Measurements from ENCODE around the gene IL10.
A peak's percentile ranks its signal among the peaks of the same experiment; 100 is the strongest.
"Not testable (repeated sequence)": the region's sequence is repeated elsewhere in the genome, so short reads cannot be mapped to it uniquely, and the experiment has no call there.

IL10 gene

DNA sequence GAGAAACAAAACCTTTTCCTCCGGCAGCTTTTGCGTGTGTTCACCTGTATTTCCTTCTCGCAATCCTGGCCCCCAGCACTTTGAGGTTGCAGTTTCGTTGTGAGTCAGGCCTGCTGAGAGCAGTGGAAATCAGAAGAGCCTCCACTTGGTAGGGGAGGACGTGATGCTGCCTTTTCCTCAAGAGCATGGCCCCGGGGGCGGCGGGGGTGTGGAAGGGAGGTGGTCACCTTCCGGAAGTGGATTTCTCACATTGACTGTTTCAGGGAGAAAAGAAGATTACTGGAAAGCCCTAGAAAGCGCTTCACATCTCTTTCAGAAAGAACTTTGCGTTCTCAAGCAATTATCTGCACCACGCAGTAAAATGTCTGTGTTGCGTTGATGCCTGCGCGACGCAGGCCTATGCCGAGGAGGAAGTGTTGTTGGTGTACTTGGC is 12.2 kb upstream of the IL10 start:
- Mint-ChIP-seq H3K4me3 (peak overlapping the region; percentile 79), H3K27ac (peak overlapping the region; percentile 95), H3K4me1 (ENCODE audit: low read depth) (peaks cover 66% of the 10 kb centered on the region)

DNA sequence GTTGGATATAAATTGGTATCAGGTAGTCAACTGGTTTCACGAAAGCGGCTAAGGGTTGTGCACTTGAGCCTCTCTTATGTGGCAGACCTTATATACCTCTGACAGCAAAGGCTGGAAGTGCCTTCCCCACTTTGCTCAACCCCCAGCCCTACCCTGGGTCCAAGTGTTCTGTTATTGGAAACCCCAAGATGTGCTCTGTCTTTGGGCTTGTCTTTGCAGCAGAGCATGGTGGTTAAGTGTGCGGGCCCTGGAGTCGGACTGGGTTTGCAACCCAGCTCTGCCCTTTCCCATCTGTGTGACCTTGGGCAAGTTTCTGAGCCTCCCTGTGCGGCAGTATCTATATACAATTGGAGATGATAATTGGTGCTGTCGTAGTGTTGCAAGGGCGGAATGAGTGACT is 11.2 kb upstream of the IL10 start:
- Mint-ChIP-seq H3K36me3 (peaks cover 2% of the 10 kb centered on the region), H3K9me3 (ENCODE audit: low read depth) (no peaks in the 10 kb centered on the region), H3K4me3 (no peak overlapping the region), H3K27ac (peak overlapping the region; percentile 95), H3K27me3 (no peaks in the 10 kb centered on the region), H3K4me1 (ENCODE audit: low read depth) (peaks cover 66% of the 10 kb centered on the region)

More for the DNA sequence above, 12.2 kb upstream of the IL10 start:
- Mint-ChIP-seq H3K27me3 (no peaks in the 10 kb centered on the region), H3K36me3 (peaks cover 2% of the 10 kb centered on the region), H3K9me3 (ENCODE audit: low read depth) (no peaks in the 10 kb centered on the region)

DNA sequence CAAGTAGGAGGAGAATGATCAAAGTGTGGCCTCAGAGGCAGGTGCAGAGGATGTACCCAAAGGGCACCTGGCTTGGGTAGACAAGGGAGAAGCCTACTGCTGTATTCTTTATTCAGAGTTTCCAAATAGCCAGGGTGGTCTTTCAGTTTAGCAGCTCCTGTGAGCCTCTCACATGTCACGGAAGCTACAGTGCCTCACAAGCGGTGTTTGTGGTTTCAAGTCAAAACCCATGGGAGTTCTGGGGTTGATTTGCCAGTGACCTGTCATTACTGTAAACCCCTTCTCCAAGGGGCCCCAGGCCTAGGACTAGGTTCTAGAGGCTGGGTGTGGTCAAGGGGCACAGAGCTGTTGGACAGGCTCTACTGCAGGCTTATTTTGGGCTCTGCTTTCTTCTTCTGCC is 10.2 kb upstream of the IL10 start:
- Mint-ChIP-seq H3K4me3 (peak overlapping the region; percentile 43), H3K4me1 (ENCODE audit: low read depth) (peaks cover 57% of the 10 kb centered on the region), H3K27ac (no peak overlapping the region), H3K36me3 (peaks cover 2% of the 10 kb centered on the region), H3K27me3 (no peaks in the 10 kb centered on the region), H3K9me3 (ENCODE audit: low read depth) (no peaks in the 10 kb centered on the region)

DNA sequence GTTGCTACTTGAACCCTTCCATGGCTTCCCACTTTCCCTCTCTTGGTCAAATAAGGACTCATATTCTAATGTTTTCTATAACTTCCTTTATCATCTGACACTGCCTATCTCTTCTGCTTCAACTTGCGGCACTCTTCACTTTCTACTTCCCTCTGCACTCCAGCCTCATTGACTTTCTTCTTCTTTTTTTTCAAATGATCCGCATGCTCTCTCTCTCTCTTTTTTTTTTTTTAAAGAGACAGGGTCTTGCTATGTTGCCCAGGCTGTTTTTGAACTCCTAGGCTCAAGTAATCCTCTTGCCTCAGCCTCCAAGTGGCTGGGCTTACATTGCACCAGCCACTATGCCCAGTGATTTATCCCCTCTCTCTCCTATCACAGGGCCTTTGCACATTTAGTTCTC is 7.3 kb upstream of the IL10 start:
- no peaks in the 10 kb centered on the region for H3K9me3 Mint-ChIP-seq (ENCODE audit: low read depth)

DNA sequence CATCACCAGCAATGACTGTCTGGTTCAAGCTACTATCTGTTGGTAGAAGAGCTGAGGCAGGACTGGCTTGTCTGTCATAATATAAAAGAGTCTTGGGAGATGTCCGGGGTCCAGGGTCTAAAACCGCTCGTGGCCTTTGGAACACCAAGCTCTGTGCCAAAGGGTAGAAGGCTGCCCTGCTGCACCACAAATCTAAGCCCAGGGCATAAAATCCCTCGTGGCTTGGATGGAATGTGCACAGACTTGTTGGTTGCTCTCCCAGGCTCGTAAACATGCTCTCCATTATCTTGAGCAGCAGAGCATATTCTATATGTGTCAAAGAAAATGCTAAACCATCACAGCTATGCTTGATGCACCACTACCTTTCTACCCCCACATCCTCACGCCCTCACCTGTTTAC is 6.6 kb upstream of the IL10 start:
- H3K27me3 Mint-ChIP-seq, H3K27ac Mint-ChIP-seq: not testable (repeated sequence)
- H3K4me1 Mint-ChIP-seq (ENCODE audit: low read depth), result peaks cover 26% of the 10 kb centered on the region

More for the DNA sequence above, 7.3 kb upstream of the IL10 start:
- Mint-ChIP-seq H3K4me3 (no peak overlapping the region), H3K27me3 (no peaks in the 10 kb centered on the region), H3K4me1 (ENCODE audit: low read depth) (peaks cover 31% of the 10 kb centered on the region), H3K27ac (no peak overlapping the region), H3K36me3 (no peaks in the 10 kb centered on the region)

DNA sequence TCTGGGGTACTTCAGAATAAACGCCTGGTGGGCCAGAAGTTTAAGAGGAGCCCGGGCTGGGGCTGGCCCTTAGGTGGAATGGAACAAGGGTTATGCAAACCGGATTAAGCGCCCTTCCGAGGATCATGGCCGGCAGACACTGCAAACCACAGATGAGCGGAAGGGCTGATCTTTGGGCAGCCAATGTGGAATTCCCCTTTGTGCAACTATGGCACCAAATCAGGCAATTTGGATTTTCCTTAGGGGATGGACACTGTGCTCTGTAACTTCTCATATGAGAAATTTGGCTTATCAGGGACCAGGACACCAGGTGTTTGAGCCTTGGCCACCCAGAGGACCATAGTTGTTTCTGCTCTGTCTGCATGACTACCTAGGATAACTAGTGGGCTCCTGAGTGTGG is 5.7 kb upstream of the IL10 start:
- Mint-ChIP-seq H3K4me3 (no peak overlapping the region), H3K4me1 (ENCODE audit: low read depth) (peaks cover 22% of the 10 kb centered on the region), H3K36me3 (no peaks in the 10 kb centered on the region), H3K27me3 (no peaks in the 10 kb centered on the region), H3K27ac (no peak overlapping the region), H3K9me3 (ENCODE audit: low read depth) (no peaks in the 10 kb centered on the region)

More for the DNA sequence above, 6.6 kb upstream of the IL10 start:
- not testable (repeated sequence) for H3K36me3 Mint-ChIP-seq; H3K4me3 Mint-ChIP-seq; H3K9me3 Mint-ChIP-seq (ENCODE audit: low read depth)

DNA sequence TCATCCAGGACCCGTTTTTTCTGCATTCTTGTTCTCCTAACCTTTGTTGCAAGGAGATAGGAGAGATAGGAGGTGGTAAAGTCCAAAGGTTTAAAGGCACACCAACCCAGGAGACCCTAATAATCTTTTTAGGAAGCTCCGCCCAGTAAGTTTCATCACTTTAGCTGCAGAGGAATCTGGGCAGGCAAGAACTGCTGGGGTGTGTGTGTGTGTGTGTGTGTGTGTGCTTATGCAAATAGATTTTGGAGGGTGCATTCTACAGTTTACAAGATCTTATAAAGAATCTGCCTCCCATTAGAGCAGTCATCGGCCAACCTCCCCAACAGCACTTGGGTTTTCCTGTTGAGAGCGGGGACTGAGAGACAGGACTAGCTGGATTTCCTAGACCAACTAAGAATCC is 3.9 kb upstream of the IL10 start:
- H3K36me3 Mint-ChIP-seq, result no peaks in the 10 kb centered on the region
- H3K4me1 Mint-ChIP-seq (ENCODE audit: low read depth), result peaks cover 25% of the 10 kb centered on the region
- H3K27ac Mint-ChIP-seq, result no peak overlapping the region
- no peaks in the 10 kb centered on the region for H3K9me3 Mint-ChIP-seq (ENCODE audit: low read depth)
- no peaks in the 10 kb centered on the region for H3K27me3 Mint-ChIP-seq
- no peak overlapping the region for H3K4me3 Mint-ChIP-seq

DNA sequence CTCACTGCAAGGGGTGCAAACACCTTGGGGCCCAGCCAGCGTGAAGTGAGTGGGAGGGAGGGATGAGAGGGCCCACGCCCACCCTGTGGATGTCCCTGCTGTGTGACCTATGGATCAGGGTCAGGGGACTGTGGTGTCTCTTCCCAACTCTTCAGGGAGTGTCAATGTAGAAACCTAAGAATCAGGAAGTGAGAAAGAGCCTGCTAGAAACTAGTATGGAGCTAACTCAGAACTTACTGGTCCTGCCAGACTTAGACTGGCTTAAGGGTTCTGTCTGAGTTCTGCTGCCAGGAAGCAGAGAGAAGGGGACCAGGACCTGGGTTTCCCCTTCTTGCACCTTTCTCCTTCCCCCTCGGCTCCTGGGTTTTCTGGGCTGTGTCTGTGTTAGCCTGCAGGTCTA is 1.8 kb upstream of the IL10 start:
- Mint-ChIP-seq H3K4me3 (no peak overlapping the region), H3K9me3 (ENCODE audit: low read depth) (no peaks in the 10 kb centered on the region), H3K4me1 (ENCODE audit: low read depth) (peaks cover 46% of the 10 kb centered on the region)

DNA sequence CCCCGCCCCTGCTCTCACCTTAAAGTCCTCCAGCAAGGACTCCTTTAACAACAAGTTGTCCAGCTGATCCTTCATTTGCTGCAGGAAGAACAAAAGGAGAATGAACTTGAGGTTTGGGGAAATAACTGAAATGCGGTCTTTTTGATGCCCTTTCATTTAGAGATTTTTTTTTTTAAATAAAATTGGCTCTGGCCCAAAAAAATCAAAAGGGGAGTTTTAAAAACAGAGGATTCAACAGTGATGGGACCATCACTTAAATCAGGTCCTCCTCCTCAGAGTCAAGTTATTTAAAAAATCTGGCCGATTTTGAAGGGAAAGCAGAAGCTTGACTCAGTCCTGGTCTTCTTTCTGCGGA is 979 bp downstream of the IL10 start:
- no peaks in the 10 kb centered on the region for H3K27me3 Mint-ChIP-seq
- no peaks in the 10 kb centered on the region for H3K9me3 Mint-ChIP-seq (ENCODE audit: low read depth)

More for the DNA sequence above, 1.8 kb upstream of the IL10 start:
- Mint-ChIP-seq H3K27ac (no peak overlapping the region), H3K36me3 (no peaks in the 10 kb centered on the region), H3K27me3 (no peaks in the 10 kb centered on the region)

DNA sequence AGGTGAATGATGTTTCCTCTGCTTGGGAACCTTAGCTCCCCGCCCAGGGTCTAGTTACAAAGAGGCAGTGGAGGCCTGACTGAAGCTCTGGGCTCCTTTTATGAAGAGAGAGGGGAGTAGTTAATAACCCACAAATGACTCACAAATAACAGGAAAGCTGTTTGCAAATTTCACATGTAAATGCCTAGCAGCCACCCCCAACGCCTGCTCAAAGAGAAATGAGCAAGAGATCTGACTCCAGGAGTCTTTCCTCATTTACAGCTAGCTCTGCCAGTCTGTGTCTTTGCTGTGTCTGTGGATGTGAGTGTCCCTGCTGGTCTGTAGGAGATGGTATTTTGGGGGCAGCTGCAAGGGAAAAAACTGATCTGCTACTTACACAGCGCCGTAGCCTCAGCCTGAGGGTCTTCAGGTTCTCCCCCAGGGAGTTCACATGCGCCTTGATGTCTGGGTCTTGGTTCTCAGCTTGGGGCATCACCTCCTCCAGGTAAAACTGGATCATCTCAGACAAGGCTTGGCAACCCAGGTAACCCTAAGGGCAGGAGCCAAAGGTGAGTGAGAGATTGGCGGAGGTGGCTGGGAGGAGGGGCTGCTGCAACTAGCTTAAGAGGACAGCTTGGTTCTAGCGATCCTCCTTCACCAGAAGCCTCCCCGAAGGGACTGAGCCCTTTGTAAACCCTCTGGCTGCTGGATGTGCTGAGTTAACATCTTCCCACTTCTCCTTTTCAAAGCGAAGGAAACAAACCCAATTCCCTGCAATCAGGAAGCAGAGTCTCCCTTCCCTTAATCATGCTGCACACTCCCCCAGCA is 1.6 kb downstream of the IL10 start, which contains the start of gene IL19:
Gene IL19 (plus strand): TSS at position 243 of the 807 bp plus-strand sequence. CDS start 65,890 bp downstream, outside the sequence.
- Mint-ChIP-seq H3K36me3 (no peaks in the 10 kb centered on the region), H3K4me1 (ENCODE audit: low read depth) (peaks cover 72% of the 10 kb centered on the region), H3K27me3 (no peaks in the 10 kb centered on the region), H3K27ac (peak within 1 kb of the TSS; percentile 77), H3K9me3 (ENCODE audit: low read depth) (no peaks in the 10 kb centered on the region), H3K4me3 (peak within 1 kb of the TSS; percentile 31)

More for the DNA sequence above, 979 bp downstream of the IL10 start:
- Mint-ChIP-seq H3K27ac (no peak overlapping the region), H3K4me3 (peak overlapping the region; percentile 31), H3K36me3 (no peaks in the 10 kb centered on the region), H3K4me1 (ENCODE audit: low read depth) (peaks cover 67% of the 10 kb centered on the region)

DNA sequence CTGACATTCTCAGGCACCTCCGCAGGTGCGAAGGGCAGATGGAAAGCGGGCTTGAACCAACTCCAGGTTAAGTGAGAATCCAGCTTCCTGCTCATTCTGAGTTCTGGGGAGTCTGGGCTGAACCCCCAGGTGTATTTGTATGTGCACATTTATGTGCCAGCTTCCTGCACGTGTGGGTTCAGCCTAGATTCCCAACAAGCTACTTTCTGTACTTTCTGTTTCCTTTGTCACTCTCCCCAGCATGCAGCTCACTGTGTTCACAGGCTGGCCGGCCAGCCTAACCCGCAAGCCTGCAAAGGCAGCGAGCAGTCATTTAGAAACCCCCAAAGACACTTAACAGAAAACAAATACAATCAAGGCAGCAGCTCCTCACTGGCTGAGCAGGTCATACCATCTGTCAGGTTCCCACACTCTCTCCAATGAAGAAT is 3.0 kb downstream of the IL10 start:
- H3K27ac Mint-ChIP-seq, result peak overlapping the region; percentile 56
- peak overlapping the region; percentile 15 for H3K4me3 Mint-ChIP-seq
- no peaks in the 10 kb centered on the region for H3K27me3 Mint-ChIP-seq
- H3K36me3 Mint-ChIP-seq, result no peaks in the 10 kb centered on the region
- no peaks in the 10 kb centered on the region for H3K9me3 Mint-ChIP-seq (ENCODE audit: low read depth)
- peaks cover 81% of the 10 kb centered on the region for H3K4me1 Mint-ChIP-seq (ENCODE audit: low read depth)

DNA sequence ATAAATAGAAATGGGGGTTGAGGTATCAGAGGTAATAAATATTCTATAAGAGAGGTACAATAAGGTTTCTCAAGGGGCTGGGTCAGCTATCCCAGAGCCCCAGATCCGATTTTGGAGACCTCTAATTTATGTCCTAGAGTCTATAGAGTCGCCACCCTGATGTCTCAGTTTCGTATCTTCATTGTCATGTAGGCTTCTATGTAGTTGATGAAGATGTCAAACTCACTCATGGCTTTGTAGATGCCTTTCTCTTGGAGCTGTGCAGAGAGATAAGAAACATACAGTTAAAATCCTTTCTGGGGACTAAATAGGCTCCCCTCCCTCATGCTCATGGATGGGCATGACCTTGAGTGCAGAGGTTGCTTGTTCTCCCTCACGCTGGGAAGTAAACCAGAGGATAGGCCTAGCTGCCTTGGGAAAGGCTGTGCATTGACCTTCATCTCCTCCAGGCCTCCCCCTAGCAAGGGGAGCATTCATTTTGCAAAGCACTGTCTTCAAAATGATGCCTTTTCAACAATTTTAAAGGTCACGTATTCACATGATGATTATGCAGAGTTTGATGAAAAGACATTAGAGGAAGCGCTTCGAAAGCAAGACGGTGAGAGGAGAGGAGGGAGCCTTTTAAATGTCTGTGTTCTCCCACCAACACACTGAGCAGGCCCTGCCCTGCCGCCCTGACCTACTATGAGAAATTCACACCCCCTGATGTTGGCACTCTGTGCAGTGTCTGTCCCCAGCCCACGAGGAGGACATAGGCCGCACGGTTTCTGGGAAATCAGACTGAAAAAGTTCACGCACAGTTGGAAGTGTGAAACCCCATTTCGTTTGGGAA is 3.6 kb downstream of the IL10 start:
- peak overlapping the region; percentile 56 for H3K27ac Mint-ChIP-seq
- no peaks in the 10 kb centered on the region for H3K9me3 Mint-ChIP-seq (ENCODE audit: low read depth)
- H3K4me1 Mint-ChIP-seq (ENCODE audit: low read depth), result peaks cover 88% of the 10 kb centered on the region
- peak overlapping the region; percentile 15 for H3K4me3 Mint-ChIP-seq
- no peaks in the 10 kb centered on the region for H3K36me3 Mint-ChIP-seq
- no peaks in the 10 kb centered on the region for H3K27me3 Mint-ChIP-seq

DNA sequence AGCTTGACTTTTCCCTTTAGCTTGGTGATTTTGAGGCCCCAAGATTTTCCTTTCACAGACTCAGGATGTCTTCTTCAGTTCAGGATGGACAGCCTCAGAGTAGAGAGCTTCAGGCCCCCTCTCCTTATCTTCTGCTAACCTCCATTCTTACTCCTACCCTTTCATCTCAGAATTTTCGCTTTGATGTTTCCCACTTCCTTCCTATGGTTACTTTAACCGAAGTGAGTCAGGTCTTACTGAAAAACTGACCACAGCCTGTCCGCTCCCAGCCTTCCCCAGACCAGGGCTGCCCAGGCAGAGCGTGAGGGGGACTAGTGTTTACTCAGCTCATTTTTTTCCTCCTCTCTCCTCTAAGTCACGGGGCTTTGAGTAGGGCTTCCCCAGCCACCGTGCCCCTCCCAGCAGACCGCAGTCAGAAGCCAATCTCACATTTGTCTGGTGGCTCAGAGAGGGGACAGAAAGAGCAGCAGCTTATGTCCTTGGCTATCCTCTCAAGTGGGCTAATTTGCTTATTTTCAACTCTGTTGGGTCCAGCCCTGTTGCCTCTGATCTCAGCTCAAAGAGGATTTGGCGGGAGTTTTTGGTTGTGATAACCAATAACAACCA is 5.9 kb downstream of the IL10 start:
- no peaks in the 10 kb centered on the region for H3K9me3 Mint-ChIP-seq (ENCODE audit: low read depth)
- H3K4me3 Mint-ChIP-seq, result peak overlapping the region; percentile 82
- H3K27ac Mint-ChIP-seq, result peak overlapping the region; percentile 84
- no peaks in the 10 kb centered on the region for H3K27me3 Mint-ChIP-seq
- no peaks in the 10 kb centered on the region for H3K36me3 Mint-ChIP-seq
- peaks cover 76% of the 10 kb centered on the region for H3K4me1 Mint-ChIP-seq (ENCODE audit: low read depth)

DNA sequence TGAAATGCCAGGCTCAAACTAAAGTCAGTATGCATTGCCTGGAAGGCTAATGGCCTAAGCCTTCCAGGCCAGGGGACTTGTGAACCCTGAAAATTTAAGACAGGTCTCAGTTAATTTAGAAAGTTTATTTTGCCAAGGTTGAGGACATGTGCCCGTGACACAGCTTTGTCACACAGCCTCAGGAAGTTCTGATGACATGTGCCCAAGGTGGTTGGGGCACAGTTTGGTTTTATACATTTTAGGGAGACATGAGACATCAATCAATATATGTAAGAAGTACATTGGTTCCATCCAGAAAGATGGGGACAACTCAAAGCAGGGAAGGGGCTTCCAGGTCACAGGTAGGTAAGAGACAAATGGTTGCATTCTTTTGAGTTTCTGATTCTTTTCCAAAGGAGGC is 6.5 kb downstream of the IL10 start:
- peak overlapping the region; percentile 84 for H3K27ac Mint-ChIP-seq
- peak overlapping the region; percentile 82 for H3K4me3 Mint-ChIP-seq
- not testable (repeated sequence) for H3K27me3 Mint-ChIP-seq; H3K9me3 Mint-ChIP-seq (ENCODE audit: low read depth); H3K36me3 Mint-ChIP-seq
- peaks cover 75% of the 10 kb centered on the region for H3K4me1 Mint-ChIP-seq (ENCODE audit: low read depth)

Measured in activated naive CD8-positive, alpha-beta T cell (primary cell).